ENCODE data around the gene NLGN4X.

NLGN4X gene

DNA sequence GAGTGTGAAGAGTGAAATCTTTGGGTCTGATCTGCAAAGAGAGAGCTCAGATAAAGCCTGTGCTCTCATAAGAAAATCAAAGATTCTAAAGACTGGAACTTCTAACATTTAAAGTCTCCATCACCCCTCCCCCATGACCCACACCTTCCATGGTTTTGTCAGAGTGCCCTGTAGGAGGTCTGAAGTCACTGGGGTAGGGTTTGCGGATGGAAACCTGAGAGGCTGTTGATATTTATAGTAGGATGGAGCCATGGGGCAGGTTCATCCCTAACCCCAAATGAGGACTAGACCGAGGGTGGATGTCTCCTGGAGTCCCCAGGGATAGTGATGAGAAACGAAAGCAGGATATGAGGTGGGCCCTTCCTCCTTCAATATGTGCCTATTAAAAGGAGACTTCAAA, 28.4 kb upstream of the NLGN4X start:
- no peak overlapping the region for H3K4me2 ChIP-seq (ENCODE audit: low read depth, low read length)
- H3K27me3 ChIP-seq (replicated peaks; ENCODE audit: insufficient read depth, low read length), result no peaks in the 10 kb centered on the region
- H3K79me2 ChIP-seq (ENCODE audit: low read length), result no peaks in the 10 kb centered on the region
- DNase-seq, result no peak
- no peak overlapping the region for H3K27ac ChIP-seq (ENCODE audit: low read length)
- H4K20me1 ChIP-seq (ENCODE audit: insufficient read depth, low read length), result no peaks in the 10 kb centered on the region
- H3K9me2 ChIP-seq (replicated peaks; ENCODE audit: insufficient read depth, low read length), result no peaks in the 10 kb centered on the region
- H2AFZ ChIP-seq (ENCODE audit: low read length), result no peak overlapping the region
- H3K9ac ChIP-seq (ENCODE audit: low read length), result no peak overlapping the region
- H3K4me3 ChIP-seq (ENCODE audit: low read length), result no peak overlapping the region
- H3K4me1 ChIP-seq (ENCODE audit: low read length), result no peaks in the 10 kb centered on the region
- TF ChIP-seq EZH2 (optimal IDR thresholded peaks at IDR 0.05; ENCODE audit: low read depth, low read length) (no peak), EZH2phosphoT487 (IDR thresholded peaks at IDR 0.05; ENCODE audit: low read length) (no peak)
- TF ChIP-seq, protein P1, sequence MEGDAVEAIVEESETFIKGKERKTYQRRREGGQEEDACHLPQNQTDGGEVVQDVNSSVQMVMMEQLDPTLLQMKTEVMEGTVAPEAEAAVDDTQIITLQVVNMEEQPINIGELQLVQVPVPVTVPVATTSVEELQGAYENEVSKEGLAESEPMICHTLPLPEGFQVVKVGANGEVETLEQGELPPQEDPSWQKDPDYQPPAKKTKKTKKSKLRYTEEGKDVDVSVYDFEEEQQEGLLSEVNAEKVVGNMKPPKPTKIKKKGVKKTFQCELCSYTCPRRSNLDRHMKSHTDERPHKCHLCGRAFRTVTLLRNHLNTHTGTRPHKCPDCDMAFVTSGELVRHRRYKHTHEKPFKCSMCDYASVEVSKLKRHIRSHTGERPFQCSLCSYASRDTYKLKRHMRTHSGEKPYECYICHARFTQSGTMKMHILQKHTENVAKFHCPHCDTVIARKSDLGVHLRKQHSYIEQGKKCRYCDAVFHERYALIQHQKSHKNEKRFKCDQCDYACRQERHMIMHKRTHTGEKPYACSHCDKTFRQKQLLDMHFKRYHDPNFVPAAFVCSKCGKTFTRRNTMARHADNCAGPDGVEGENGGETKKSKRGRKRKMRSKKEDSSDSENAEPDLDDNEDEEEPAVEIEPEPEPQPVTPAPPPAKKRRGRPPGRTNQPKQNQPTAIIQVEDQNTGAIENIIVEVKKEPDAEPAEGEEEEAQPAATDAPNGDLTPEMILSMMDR (IDR thresholded peaks at IDR 0.05; ENCODE audit: low read length), result no peak
- H3K9me3 ChIP-seq (replicated peaks; ENCODE audit: insufficient read depth, low read length), result no peaks in the 10 kb centered on the region
- H3K36me3 ChIP-seq (replicated peaks; ENCODE audit: insufficient read depth, low read length), result no peaks in the 10 kb centered on the region
- H3F3A ChIP-seq (ENCODE audit: insufficient read depth, low read length), result no peaks in the 10 kb centered on the region

DNA sequence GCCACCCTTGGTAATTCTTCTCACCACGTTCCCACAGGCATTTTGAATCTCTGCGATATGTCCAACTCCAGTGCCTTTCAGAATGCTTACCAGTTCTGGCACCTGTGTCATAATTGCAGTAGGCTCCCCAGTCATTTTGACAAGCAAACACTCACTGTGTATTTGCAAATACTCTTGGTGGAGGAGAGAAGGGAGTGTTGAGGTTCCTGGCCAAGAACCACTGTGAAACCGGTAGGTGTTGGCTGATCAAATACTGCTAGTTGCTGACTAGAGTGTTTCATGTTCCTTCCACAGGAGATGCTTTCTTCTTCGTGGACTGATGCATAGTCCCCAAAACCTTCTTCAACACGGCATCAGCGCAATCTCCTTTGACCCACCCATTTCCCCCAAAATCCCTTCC, 16.0 kb upstream of the NLGN4X start:
- H3K4me3 ChIP-seq (ENCODE audit: low read length), result no peak overlapping the region
- H3K4me2 ChIP-seq (ENCODE audit: low read depth, low read length), result no peak overlapping the region
- H3K9ac ChIP-seq (ENCODE audit: low read length), result no peak overlapping the region
- no peaks in the 10 kb centered on the region for H3F3A ChIP-seq (ENCODE audit: insufficient read depth, low read length)
- no peaks in the 10 kb centered on the region for H3K9me3 ChIP-seq (replicated peaks; ENCODE audit: insufficient read depth, low read length)
- no peaks in the 10 kb centered on the region for H3K36me3 ChIP-seq (replicated peaks; ENCODE audit: insufficient read depth, low read length)
- no peaks in the 10 kb centered on the region for H3K9me2 ChIP-seq (replicated peaks; ENCODE audit: insufficient read depth, low read length)
- H4K20me1 ChIP-seq (ENCODE audit: insufficient read depth, low read length), result no peaks in the 10 kb centered on the region
- no peaks in the 10 kb centered on the region for H3K27me3 ChIP-seq (replicated peaks; ENCODE audit: insufficient read depth, low read length)
- H2AFZ ChIP-seq (ENCODE audit: low read length), result no peak overlapping the region
- H3K4me1 ChIP-seq (ENCODE audit: low read length), result no peaks in the 10 kb centered on the region
- DNase-seq, result no peak
- no peak overlapping the region for H3K27ac ChIP-seq (ENCODE audit: low read length)
- TF ChIP-seq, protein P1 (IDR thresholded peaks at IDR 0.05; ENCODE audit: low read length), result no peak
- TF ChIP-seq EZH2phosphoT487 (IDR thresholded peaks at IDR 0.05; ENCODE audit: low read length) (no peak), EZH2 (optimal IDR thresholded peaks at IDR 0.05; ENCODE audit: low read depth, low read length) (no peak)
- no peaks in the 10 kb centered on the region for H3K79me2 ChIP-seq (ENCODE audit: low read length)

GRCh38 chrX:6238576-6238975, 9.9 kb upstream of the NLGN4X start:
- no peaks in the 10 kb centered on the region for H3F3A ChIP-seq (ENCODE audit: insufficient read depth, low read length)
- no peak overlapping the region for H3K4me3 ChIP-seq (ENCODE audit: low read length)
- no peak overlapping the region for H3K4me2 ChIP-seq (ENCODE audit: low read depth, low read length)
- no peaks in the 10 kb centered on the region for H3K9me2 ChIP-seq (replicated peaks; ENCODE audit: insufficient read depth, low read length)
- H3K27me3 ChIP-seq (replicated peaks; ENCODE audit: insufficient read depth, low read length), result no peaks in the 10 kb centered on the region
- no peaks in the 10 kb centered on the region for H3K9me3 ChIP-seq (replicated peaks; ENCODE audit: insufficient read depth, low read length)
- H4K20me1 ChIP-seq (ENCODE audit: insufficient read depth, low read length), result no peaks in the 10 kb centered on the region
- H3K9ac ChIP-seq (ENCODE audit: low read length), result no peak overlapping the region
- no peaks in the 10 kb centered on the region for H3K36me3 ChIP-seq (replicated peaks; ENCODE audit: insufficient read depth, low read length)
- TF ChIP-seq EZH2phosphoT487 (IDR thresholded peaks at IDR 0.05; ENCODE audit: low read length) (no peak), EZH2 (optimal IDR thresholded peaks at IDR 0.05; ENCODE audit: low read depth, low read length) (no peak)
- TF ChIP-seq, protein P1 (IDR thresholded peaks at IDR 0.05; ENCODE audit: low read length), result no peak
- no peak for DNase-seq
- H3K27ac ChIP-seq (ENCODE audit: low read length), result no peak overlapping the region
- no peaks in the 10 kb centered on the region for H3K79me2 ChIP-seq (ENCODE audit: low read length)
- no peaks in the 10 kb centered on the region for H3K4me1 ChIP-seq (ENCODE audit: low read length)
- H2AFZ ChIP-seq (ENCODE audit: low read length), result no peak overlapping the region
